ENCODE measurements around the gene DNAJB8. TPM values are rescaled to one million over a fixed set of nuclear protein-coding genes. Genes with fewer than 3 reads are reported as not detected.

DNAJB8 gene
- total RNA-seq, 1 donor = under 0.01 TPM

- DNase-seq (ENCODE audit: low read depth in 2 of 3, low spot score in 2 of 3) = no peak
These were observed 2.9 kb upstream of the DNAJB8 start for GRCh38 chr3:128469556-128469955.

- DNase-seq (ENCODE audit: low read depth in 2 of 3, low spot score in 2 of 3) = no peak
These were observed 2.3 kb upstream of the DNAJB8 start for GRCh38 chr3:128468791-128469527.

GRCh38 chr3:128468285-128468790, 1.6 kb upstream of the DNAJB8 start:
- no peak for DNase-seq (ENCODE audit: low read depth in 2 of 3, low spot score in 2 of 3)

GRCh38 chr3:128464702-128465101, 2.0 kb downstream of the DNAJB8 start:
- no peak for DNase-seq (ENCODE audit: low read depth in 2 of 3, low spot score in 2 of 3)

GRCh38 chr3:128464188-128464587, 2.5 kb downstream of the DNAJB8 start:
- DNase-seq (ENCODE audit: low read depth in 2 of 3, low spot score in 2 of 3) = peak in 1 of 3 donors; percentile 42

GRCh38 chr3:128463771-128464170, 2.9 kb downstream of the DNAJB8 start:
- no peak for DNase-seq (ENCODE audit: low read depth in 2 of 3, low spot score in 2 of 3)

GRCh38 chr3:128463354-128463753, 3.3 kb downstream of the DNAJB8 start:
- no peak for DNase-seq (ENCODE audit: low read depth in 2 of 3, low spot score in 2 of 3)

- DNase-seq (ENCODE audit: low read depth in 2 of 3, low spot score in 2 of 3) = no peak
These were observed 3.8 kb downstream of the DNAJB8 start for GRCh38 chr3:128462931-128463330.

- DNase-seq (ENCODE audit: low read depth in 2 of 3, low spot score in 2 of 3) = no peak
These were observed 4.3 kb downstream of the DNAJB8 start for GRCh38 chr3:128462341-128462910.

GRCh38 chr3:128461731-128462130, 5.0 kb downstream of the DNAJB8 start:
- no peak for DNase-seq (ENCODE audit: low read depth in 2 of 3, low spot score in 2 of 3)

GRCh38 chr3:128459461-128459820, 7.2 kb downstream of the DNAJB8 start:
- DNase-seq (ENCODE audit: low read depth in 2 of 3, low spot score in 2 of 3) = no peak

- no peak for DNase-seq (ENCODE audit: low read depth in 2 of 3, low spot score in 2 of 3)
These were observed 7.8 kb downstream of the DNAJB8 start for GRCh38 chr3:128458746-128459460.

GRCh38 chr3:128457937-128458336, 8.8 kb downstream of the DNAJB8 start:
- DNase-seq (ENCODE audit: low read depth in 2 of 3, low spot score in 2 of 3) = no peak

- peak in 2 of 3 donors; percentile 61 to 74 for DNase-seq (ENCODE audit: low read depth in 2 of 3, low spot score in 2 of 3)
These were observed 9.6 kb downstream of the DNAJB8 start for GRCh38 chr3:128456776-128457715.

- DNase-seq (ENCODE audit: low read depth in 2 of 3, low spot score in 2 of 3) = no peak
These were observed 10.6 kb downstream of the DNAJB8 start for GRCh38 chr3:128455786-128456748.

- DNase-seq (ENCODE audit: low read depth in 2 of 3, low spot score in 2 of 3) = no peak
These were observed 11.6 kb downstream of the DNAJB8 start for GRCh38 chr3:128455116-128455515.

- DNase-seq (ENCODE audit: low read depth in 2 of 3, low spot score in 2 of 3) = no peak
These were observed 12.4 kb downstream of the DNAJB8 start for GRCh38 chr3:128454310-128454618.

- DNase-seq (ENCODE audit: low read depth in 2 of 3, low spot score in 2 of 3) = peak in 2 of 3 donors; percentile 65 to 75
These were observed 13.0 kb downstream of the DNAJB8 start for GRCh38 chr3:128453501-128454309.
